GM19240 (cell line): Measurements from ENCODE around the gene C13orf42.

Experiments used
- DNase-seq: peaks from one replicate; pipeline ENCODE4 v3.0.0; 2011; ENCODE audit warnings: low spot score; ENCODE audit not compliant: insufficient read length

C13orf42 gene

GRCh38 chr13:51035469-51035868, 75.6 kb downstream of the C13orf42 start:
- DNase-seq = no peak

GRCh38 chr13:51034906-51035305, 76.2 kb downstream of the C13orf42 start:
- DNase-seq = no peak

- no peak for DNase-seq
Observed at GRCh38 chr13:51033421-51034185, 77.5 kb downstream of the C13orf42 start.

DNA sequence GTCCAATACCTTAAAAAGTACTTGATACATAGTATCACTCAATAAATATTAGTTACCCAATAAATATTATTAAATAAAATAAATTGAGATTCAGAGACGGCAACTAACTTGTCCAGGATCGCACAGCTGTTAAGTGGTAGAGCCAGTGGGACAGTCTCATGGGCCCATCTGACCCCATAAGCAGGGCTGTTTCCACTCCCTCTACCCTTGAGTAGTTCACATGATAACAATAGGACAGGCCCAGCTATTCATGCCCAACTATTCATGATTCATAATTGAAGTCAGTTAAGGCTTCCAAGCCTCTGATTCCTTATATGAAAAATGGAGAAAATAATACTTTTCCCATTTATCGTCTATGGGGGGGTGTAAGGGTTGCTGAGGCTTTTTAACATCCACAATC, 78.2 kb downstream of the C13orf42 start:
- DNase-seq = no peak
